GM19043 (cell line): ENCODE results near the gene B2M.

Source experiments
- ATAC-seq: cut with Tn5 transposase; IDR thresholded peaks from one replicate; pipeline ENCODE4 v1.9.1; 2021; ENCODE audit warnings: low read depth; ENCODE audit not compliant: unreplicated experiment

Gene B2M

DNA sequence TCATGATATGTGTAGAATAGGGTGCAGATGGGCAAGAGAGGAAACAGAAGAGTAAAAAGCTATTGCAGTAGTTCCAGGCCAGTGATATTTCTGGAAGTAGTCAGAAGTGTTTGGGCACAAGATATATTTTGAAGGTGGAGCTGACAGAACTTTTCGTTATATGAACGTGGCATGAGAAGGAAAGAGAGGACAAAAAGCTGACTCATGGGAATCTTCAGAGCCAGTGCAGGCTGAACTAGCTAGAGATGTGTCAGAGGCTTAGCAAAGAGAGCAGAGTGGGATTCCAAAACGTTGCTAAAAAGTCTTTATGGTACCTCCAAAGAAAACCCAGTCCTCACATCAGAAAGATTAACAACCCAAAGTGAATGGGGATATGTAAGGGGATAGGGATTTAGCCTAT lies 53.7 kb downstream of the B2M start:
- no peak for ATAC-seq
